ENCODE measurements around the gene CIITA.

Gene CIITA

GRCh38 chr16:10834766-10835165 is 42.2 kb upstream of the CIITA start:
- no peak overlapping the region for H3K4me2 ChIP-seq (ENCODE audit: low read depth, low read length, poor library complexity, severe bottlenecking)
- no peaks in the 10 kb centered on the region for H3K9me2 ChIP-seq (replicated peaks; ENCODE audit: insufficient read depth, low read length)
- H3K27ac ChIP-seq (ENCODE audit: low read depth, low read length): no peak overlapping the region
- no peaks in the 10 kb centered on the region for H3K27me3 ChIP-seq (ENCODE audit: low read length)
- no peak overlapping the region for H3K4me3 ChIP-seq (ENCODE audit: insufficient read depth, low read length, poor library complexity, severe bottlenecking)
- no peak for TF ChIP-seq CTCF (IDR thresholded peaks at IDR 0.05; ENCODE audit: insufficient read depth, low read length, poor library complexity, severe bottlenecking)
- no peak for TF ChIP-seq EZH2phosphoT487 (conservative IDR thresholded peaks at IDR 0.05; ENCODE audit: low read length)
- H2AFZ ChIP-seq (ENCODE audit: low read depth, low read length, severe bottlenecking): no peak overlapping the region
- H3K9me3 ChIP-seq (ENCODE audit: insufficient read depth, low read length): no peaks in the 10 kb centered on the region
- no peak overlapping the region for H3K9ac ChIP-seq (ENCODE audit: low read length)
- H3F3A ChIP-seq (ENCODE audit: insufficient read depth): no peaks in the 10 kb centered on the region
- H3K79me2 ChIP-seq (ENCODE audit: insufficient read depth, low read length): no peaks in the 10 kb centered on the region
- no peaks in the 10 kb centered on the region for H3K36me3 ChIP-seq (ENCODE audit: low read length)
- H4K20me1 ChIP-seq (ENCODE audit: low read depth, low read length): no peaks in the 10 kb centered on the region

GRCh38 chr16:10835281-10835931 is 41.6 kb upstream of the CIITA start:
- no peaks in the 10 kb centered on the region for H3F3A ChIP-seq (ENCODE audit: insufficient read depth)
- H3K4me2 ChIP-seq (ENCODE audit: low read depth, low read length, poor library complexity, severe bottlenecking): no peak overlapping the region
- no peaks in the 10 kb centered on the region for H3K36me3 ChIP-seq (ENCODE audit: low read length)
- no peak overlapping the region for H3K9ac ChIP-seq (ENCODE audit: low read length)
- no peaks in the 10 kb centered on the region for H3K9me2 ChIP-seq (replicated peaks; ENCODE audit: insufficient read depth, low read length)
- no peaks in the 10 kb centered on the region for H4K20me1 ChIP-seq (ENCODE audit: low read depth, low read length)
- H2AFZ ChIP-seq (ENCODE audit: low read depth, low read length, severe bottlenecking): no peak overlapping the region
- TF ChIP-seq EZH2phosphoT487 (conservative IDR thresholded peaks at IDR 0.05; ENCODE audit: low read length): no peak
- no peak for TF ChIP-seq CTCF (IDR thresholded peaks at IDR 0.05; ENCODE audit: insufficient read depth, low read length, poor library complexity, severe bottlenecking)
- no peaks in the 10 kb centered on the region for H3K27me3 ChIP-seq (ENCODE audit: low read length)
- no peak overlapping the region for H3K4me3 ChIP-seq (ENCODE audit: insufficient read depth, low read length, poor library complexity, severe bottlenecking)
- H3K9me3 ChIP-seq (ENCODE audit: insufficient read depth, low read length): no peaks in the 10 kb centered on the region
- no peak overlapping the region for H3K27ac ChIP-seq (ENCODE audit: low read depth, low read length)
- H3K79me2 ChIP-seq (ENCODE audit: insufficient read depth, low read length): no peaks in the 10 kb centered on the region

GRCh38 chr16:10836174-10836853 is 40.7 kb upstream of the CIITA start:
- Histone ChIP-seq H3K4me3 (ENCODE audit: insufficient read depth, low read length, poor library complexity, severe bottlenecking) (no peak overlapping the region), H2AFZ (ENCODE audit: low read depth, low read length, severe bottlenecking) (no peak overlapping the region), H3K9me2 (replicated peaks; ENCODE audit: insufficient read depth, low read length) (no peaks in the 10 kb centered on the region), H3K27me3 (ENCODE audit: low read length) (no peaks in the 10 kb centered on the region), H3F3A (ENCODE audit: insufficient read depth) (no peaks in the 10 kb centered on the region), H3K79me2 (ENCODE audit: insufficient read depth, low read length) (no peaks in the 10 kb centered on the region), H3K27ac (ENCODE audit: low read depth, low read length) (no peak overlapping the region), H4K20me1 (ENCODE audit: low read depth, low read length) (no peaks in the 10 kb centered on the region), H3K36me3 (ENCODE audit: low read length) (no peaks in the 10 kb centered on the region), H3K4me2 (ENCODE audit: low read depth, low read length, poor library complexity, severe bottlenecking) (no peak overlapping the region), H3K9me3 (ENCODE audit: insufficient read depth, low read length) (no peaks in the 10 kb centered on the region), H3K9ac (ENCODE audit: low read length) (no peak overlapping the region)
- TF ChIP-seq EZH2phosphoT487 (conservative IDR thresholded peaks at IDR 0.05; ENCODE audit: low read length): no peak
- no peak for TF ChIP-seq CTCF (IDR thresholded peaks at IDR 0.05; ENCODE audit: insufficient read depth, low read length, poor library complexity, severe bottlenecking)

Data from SU-DHL-6 (cell line).